ENCODE measurements around the gene WNT2B.

The WNT2B gene

GRCh38 chr1:112527266-112528010, 18.7 kb downstream of the WNT2B start:
- Histone ChIP-seq H3K4me1 (ENCODE audit: insufficient read depth, low read length) (no peaks in the 10 kb centered on the region), H3K79me2 (ENCODE audit: insufficient read depth, low read length) (no peaks in the 10 kb centered on the region), H4K20me1 (ENCODE audit: insufficient read depth, low read length) (no peaks in the 10 kb centered on the region), H3K4me2 (ENCODE audit: insufficient read depth, low read length) (no peak overlapping the region), H3K36me3 (ENCODE audit: insufficient read depth, low read length) (0 out of 2 replicates have a peak, but pooled peaks cover 5% of the 10 kb centered on the region), H3K27me3 (ENCODE audit: insufficient read depth, low read length, poor library complexity) (no peaks in the 10 kb centered on the region), H3K4me3 (ENCODE audit: low read depth in 1 of 2, low read length in 2 of 2) (no peak overlapping the region), H3K9ac (ENCODE audit: low read depth, low read length) (no peak overlapping the region), H2AFZ (ENCODE audit: low read depth, low read length) (no peak overlapping the region), H3K27ac (ENCODE audit: low read length) (no peak overlapping the region), H3K9me3 (ENCODE audit: insufficient read depth, low read length, severe bottlenecking) (no peaks in the 10 kb centered on the region)
- DNase-seq (no peak), ATAC-seq (ENCODE audit: insufficient read depth, low read depth) (no peak)
- TF ChIP-seq EZH2 (IDR thresholded peaks at IDR 0.05; ENCODE audit: borderline replicate concordance, low read depth, low read length, severe bottlenecking), result no peak

- no peaks in the 10 kb centered on the region for H4K20me1 ChIP-seq (ENCODE audit: insufficient read depth, low read length)
- TF ChIP-seq EZH2 (IDR thresholded peaks at IDR 0.05; ENCODE audit: borderline replicate concordance, low read depth, low read length, severe bottlenecking) (no peak), CTCF (IDR thresholded peaks at IDR 0.05; ENCODE audit: borderline replicate concordance, extremely low read depth, low read length, poor library complexity, severe bottlenecking) (no peak)
- no peak overlapping the region for H3K27ac ChIP-seq (ENCODE audit: low read length)
- no peak overlapping the region for H3K4me2 ChIP-seq (ENCODE audit: insufficient read depth, low read length)
- no peaks in the 10 kb centered on the region for H3K4me1 ChIP-seq (ENCODE audit: insufficient read depth, low read length)
- DNase-seq (no peak), ATAC-seq (ENCODE audit: insufficient read depth, low read depth) (no peak)
- H3K36me3 ChIP-seq (ENCODE audit: insufficient read depth, low read length), result 0 out of 2 replicates have a peak, but pooled peaks cover 5% of the 10 kb centered on the region
- no peaks in the 10 kb centered on the region for H3K9me3 ChIP-seq (ENCODE audit: insufficient read depth, low read length, severe bottlenecking)
- no peak overlapping the region for H3K4me3 ChIP-seq (ENCODE audit: low read depth in 1 of 2, low read length in 2 of 2)
- no peak overlapping the region for H2AFZ ChIP-seq (ENCODE audit: low read depth, low read length)
- no peak overlapping the region for H3K9ac ChIP-seq (ENCODE audit: low read depth, low read length)
- no peaks in the 10 kb centered on the region for H3K79me2 ChIP-seq (ENCODE audit: insufficient read depth, low read length)
- H3K27me3 ChIP-seq (ENCODE audit: insufficient read depth, low read length, poor library complexity), result no peaks in the 10 kb centered on the region
These were observed 19.3 kb downstream of the WNT2B start for GRCh38 chr1:112528076-112528475.

GRCh38 chr1:112529301-112529700, 20.5 kb downstream of the WNT2B start:
- ATAC-seq (ENCODE audit: insufficient read depth, low read depth) (no peak), DNase-seq (no peak)
- no peak for TF ChIP-seq CTCF (IDR thresholded peaks at IDR 0.05; ENCODE audit: borderline replicate concordance, extremely low read depth, low read length, poor library complexity, severe bottlenecking)
- no peak overlapping the region for H3K4me2 ChIP-seq (ENCODE audit: insufficient read depth, low read length)
- no peak overlapping the region for H3K9ac ChIP-seq (ENCODE audit: low read depth, low read length)
- H2AFZ ChIP-seq (ENCODE audit: low read depth, low read length), result no peak overlapping the region
- no peak overlapping the region for H3K27ac ChIP-seq (ENCODE audit: low read length)
- H3K4me1 ChIP-seq (ENCODE audit: insufficient read depth, low read length), result no peaks in the 10 kb centered on the region
- H3K4me3 ChIP-seq (ENCODE audit: low read depth in 1 of 2, low read length in 2 of 2), result no peak overlapping the region
- H3K79me2 ChIP-seq (ENCODE audit: insufficient read depth, low read length), result no peaks in the 10 kb centered on the region
- H4K20me1 ChIP-seq (ENCODE audit: insufficient read depth, low read length), result no peaks in the 10 kb centered on the region
- no peaks in the 10 kb centered on the region for H3K27me3 ChIP-seq (ENCODE audit: insufficient read depth, low read length, poor library complexity)
- H3K36me3 ChIP-seq (ENCODE audit: insufficient read depth, low read length), result 0 out of 2 replicates have a peak, but pooled peaks cover 5% of the 10 kb centered on the region
- H3K9me3 ChIP-seq (ENCODE audit: insufficient read depth, low read length, severe bottlenecking), result no peaks in the 10 kb centered on the region

GRCh38 chr1:112530832-112531231, 22.1 kb downstream of the WNT2B start:
- no peak overlapping the region for H3K27ac ChIP-seq (ENCODE audit: low read length)

More at GRCh38 chr1:112530832-112531231, 22.1 kb downstream of the WNT2B start:
- H3K79me2 ChIP-seq (ENCODE audit: insufficient read depth, low read length), result no peaks in the 10 kb centered on the region
- ATAC-seq (ENCODE audit: insufficient read depth, low read depth) (no peak), DNase-seq (no peak)
- no peak overlapping the region for H2AFZ ChIP-seq (ENCODE audit: low read depth, low read length)
- H4K20me1 ChIP-seq (ENCODE audit: insufficient read depth, low read length), result no peaks in the 10 kb centered on the region
- no peaks in the 10 kb centered on the region for H3K4me1 ChIP-seq (ENCODE audit: insufficient read depth, low read length)
- no peak overlapping the region for H3K4me2 ChIP-seq (ENCODE audit: insufficient read depth, low read length)
- no peaks in the 10 kb centered on the region for H3K27me3 ChIP-seq (ENCODE audit: insufficient read depth, low read length, poor library complexity)
- H3K4me3 ChIP-seq (ENCODE audit: low read depth in 1 of 2, low read length in 2 of 2), result no peak overlapping the region
- H3K36me3 ChIP-seq (ENCODE audit: insufficient read depth, low read length), result peaks cover 8% of the 10 kb centered on the region; the same call in 1 of the 2 replicates
- H3K9ac ChIP-seq (ENCODE audit: low read depth, low read length), result no peak overlapping the region
- H3K9me3 ChIP-seq (ENCODE audit: insufficient read depth, low read length, severe bottlenecking), result no peaks in the 10 kb centered on the region
- TF ChIP-seq EZH2 (IDR thresholded peaks at IDR 0.05; ENCODE audit: borderline replicate concordance, low read depth, low read length, severe bottlenecking) (no peak), CTCF (IDR thresholded peaks at IDR 0.05; ENCODE audit: borderline replicate concordance, extremely low read depth, low read length, poor library complexity, severe bottlenecking) (no peak)
